Measurements from ENCODE around the gene DEFB132. TPM values are rescaled to one million over a fixed set of nuclear protein-coding genes. Genes with fewer than 3 reads are reported as not detected.

The DEFB132 gene
- total and polyA plus RNA-seq, 2 of the 4 experiments (the other 2 are of a cell fraction): not detected

DNA sequence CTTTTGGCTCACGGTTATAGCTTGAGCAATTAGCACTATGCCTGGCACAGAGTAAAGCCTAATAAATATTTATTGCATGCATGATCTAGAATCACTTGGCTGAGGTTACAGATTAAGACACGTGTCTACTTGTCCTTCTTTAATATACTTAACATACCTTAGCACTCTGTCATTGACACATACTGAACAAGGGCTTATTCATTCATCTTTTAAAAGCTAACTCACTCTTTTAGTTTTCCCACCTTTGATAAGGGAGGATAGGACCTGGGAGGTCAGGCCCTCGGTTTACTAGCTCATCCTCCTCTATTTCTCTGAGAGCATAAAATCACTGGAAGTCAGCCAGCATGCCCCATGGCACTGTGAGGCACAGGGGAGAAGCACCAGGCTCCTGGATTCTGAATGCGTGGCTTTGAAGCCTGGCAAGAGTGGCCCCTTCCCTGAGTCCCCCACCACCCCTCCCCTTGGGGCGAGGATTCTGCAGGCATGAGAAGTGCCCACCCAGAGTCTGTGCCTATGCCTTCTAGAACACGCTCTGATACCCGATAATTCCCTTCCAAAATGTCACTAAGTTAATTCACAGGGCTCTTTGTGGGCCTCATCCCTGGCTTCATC is 51.0 kb downstream of the DEFB132 start (continued):
- TF ChIP-seq, protein P1, sequence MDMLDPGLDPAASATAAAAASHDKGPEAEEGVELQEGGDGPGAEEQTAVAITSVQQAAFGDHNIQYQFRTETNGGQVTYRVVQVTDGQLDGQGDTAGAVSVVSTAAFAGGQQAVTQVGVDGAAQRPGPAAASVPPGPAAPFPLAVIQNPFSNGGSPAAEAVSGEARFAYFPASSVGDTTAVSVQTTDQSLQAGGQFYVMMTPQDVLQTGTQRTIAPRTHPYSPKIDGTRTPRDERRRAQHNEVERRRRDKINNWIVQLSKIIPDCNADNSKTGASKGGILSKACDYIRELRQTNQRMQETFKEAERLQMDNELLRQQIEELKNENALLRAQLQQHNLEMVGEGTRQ (IDR thresholded peaks at IDR 0.05; ENCODE audit: low read depth, low read length): no peak

DNA sequence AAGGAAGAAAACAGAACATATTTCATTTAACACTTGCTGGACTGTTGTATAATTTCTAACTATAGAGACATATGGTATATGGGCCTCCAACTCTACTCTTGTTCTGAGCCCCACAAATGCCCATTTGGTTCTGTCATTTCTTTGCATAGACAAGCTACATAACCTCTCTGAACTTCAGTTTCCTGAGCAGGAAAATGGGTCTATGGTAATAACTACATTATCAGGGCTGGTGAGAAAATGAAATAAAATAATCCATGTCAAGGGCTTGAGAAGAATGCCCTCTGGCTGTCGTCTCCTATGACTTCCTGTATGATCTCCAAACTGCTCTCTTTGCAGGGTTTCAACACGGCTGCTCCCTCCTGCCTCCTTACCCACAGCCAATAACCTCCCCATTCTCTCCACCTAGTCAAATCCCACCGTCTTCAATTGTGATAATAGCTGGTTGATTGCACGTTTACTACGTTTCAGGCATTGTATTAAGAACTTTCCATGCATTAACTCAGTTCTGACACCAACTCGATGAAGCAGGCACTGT is 51.8 kb downstream of the DEFB132 start:
- Histone ChIP-seq H4K91ac (ENCODE audit: insufficient read depth, low read depth, low read length) (peak overlapping the region; percentile 88), H2AK9ac (replicated peaks; ENCODE audit: low read depth, low read length, poor library complexity) (peak overlapping the region; percentile 70), H4K8ac (ENCODE audit: low read depth in 2 of 2, low read length in 2 of 2) (peak overlapping the region; percentile 45 to 85), H3K4me3 (ENCODE audit: insufficient read depth, low read depth, low read length) (peak overlapping the region; percentile 41), H3K9ac (ENCODE audit: low read depth, low read length) (peak overlapping the region; percentile 44), H2AFZ (replicated peaks; ENCODE audit: low read length, poor library complexity) (peak overlapping the region; percentile 85), H3K23ac (ENCODE audit: low read depth, low read length) (peak overlapping the region; percentile 95), H2BK15ac (ENCODE audit: low read depth, low read length) (peak overlapping the region; percentile 61; the same call in 2 of the 3 replicates), H2BK20ac (ENCODE audit: low read depth, low read length) (peak overlapping the region; percentile 75), H3K9me1 (ENCODE audit: insufficient read depth, low read length) (peaks cover 7% of the 10 kb centered on the region; the same call in 1 of the 2 replicates), H4K20me1 (ENCODE audit: insufficient read depth, low read length) (no peaks in the 10 kb centered on the region), H3K36me3 (ENCODE audit: control insufficient read depth, insufficient read depth, low read length) (no peaks in the 10 kb centered on the region), H2BK120ac (ENCODE audit: low read depth, low read length) (peak overlapping the region; percentile 93), H2BK5ac (ENCODE audit: low read depth, low read length, poor library complexity, severe bottlenecking) (peak overlapping the region; percentile 94), H3K14ac (replicated peaks; ENCODE audit: low read depth, low read length) (peak overlapping the region; percentile 95), H3K79me1 (ENCODE audit: low read depth in 1 of 2, low read length in 2 of 2) (peaks cover 0 to 4% of the 10 kb centered on the region in 2 experiments; a peak in 1 of 4 replicates), H3K27me3 (ENCODE audit: control insufficient read depth, insufficient read depth, low read length) (no peaks in the 10 kb centered on the region), H3K56ac (ENCODE audit: extremely low read depth, insufficient read depth, low read length) (peak overlapping the region; percentile 75), H2AK5ac (ENCODE audit: low read depth, low read length) (peak overlapping the region; percentile 9; the same call in 1 of the 2 replicates), H3K4me1 (ENCODE audit: control insufficient read depth, insufficient read depth, low read length) (peaks cover 9% of the 10 kb centered on the region), H3K27ac (ENCODE audit: insufficient read depth, low read length) (peak overlapping the region; percentile 82), H3K18ac (ENCODE audit: low read depth, low read length) (peak overlapping the region; percentile 82), H3K4ac (ENCODE audit: low read depth, low read length) (peak overlapping the region; percentile 94), H3K9me3 (ENCODE audit: control insufficient read depth, insufficient read depth, low read length) (no peaks in the 10 kb centered on the region), H3K4me2 (ENCODE audit: low read depth, low read length) (peak overlapping the region; percentile 88), H4K5ac (ENCODE audit: low read depth, low read length) (peak overlapping the region; percentile 87)
- ChIA-PET CTCF (interaction anchor here (0.8 kb wide), 1 partner anchor 11 kb away, joined by 3 read pairs; no protein-coding TSS in a partner anchor), POLR2A (ENCODE audit: unreplicated experiment) (no interaction called here)
- intact Hi-C loops (cut with micrococcal nuclease): no loop called here
- in situ Hi-C loops (cut with MboI; ENCODE audit: low sequenced_read_pairs): no loop called here
- peak; percentile 29 for DNase-seq
- ATAC-seq (ENCODE audit: low read depth): peak; percentile 6
- TF ChIP-seq, protein P2, sequence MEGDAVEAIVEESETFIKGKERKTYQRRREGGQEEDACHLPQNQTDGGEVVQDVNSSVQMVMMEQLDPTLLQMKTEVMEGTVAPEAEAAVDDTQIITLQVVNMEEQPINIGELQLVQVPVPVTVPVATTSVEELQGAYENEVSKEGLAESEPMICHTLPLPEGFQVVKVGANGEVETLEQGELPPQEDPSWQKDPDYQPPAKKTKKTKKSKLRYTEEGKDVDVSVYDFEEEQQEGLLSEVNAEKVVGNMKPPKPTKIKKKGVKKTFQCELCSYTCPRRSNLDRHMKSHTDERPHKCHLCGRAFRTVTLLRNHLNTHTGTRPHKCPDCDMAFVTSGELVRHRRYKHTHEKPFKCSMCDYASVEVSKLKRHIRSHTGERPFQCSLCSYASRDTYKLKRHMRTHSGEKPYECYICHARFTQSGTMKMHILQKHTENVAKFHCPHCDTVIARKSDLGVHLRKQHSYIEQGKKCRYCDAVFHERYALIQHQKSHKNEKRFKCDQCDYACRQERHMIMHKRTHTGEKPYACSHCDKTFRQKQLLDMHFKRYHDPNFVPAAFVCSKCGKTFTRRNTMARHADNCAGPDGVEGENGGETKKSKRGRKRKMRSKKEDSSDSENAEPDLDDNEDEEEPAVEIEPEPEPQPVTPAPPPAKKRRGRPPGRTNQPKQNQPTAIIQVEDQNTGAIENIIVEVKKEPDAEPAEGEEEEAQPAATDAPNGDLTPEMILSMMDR (conservative IDR thresholded peaks at IDR 0.05; ENCODE audit: low read depth, low read length): 0 out of 2 replicates have a peak, but pooled peaks have one; percentile 10
- no peak for TF ChIP-seq RAD21 (IDR thresholded peaks at IDR 0.05; ENCODE audit: low read length)
- BruUV-seq (replicated peaks): no TSS peak
- WGBS, 2 experiments (ENCODE audit: extremely low coverage in 2 of 2, insufficient read length in 1 of 2): no CpG with 5 or more reads among the region's 6 CpGs
- dilution Hi-C loops (cut with HindIII; ENCODE audit: low sequenced_read_pairs, unreplicated experiment): no loop called here
